Measurements from ENCODE around the gene SLC10A7.

- TF ChIP-seq, protein P1, sequence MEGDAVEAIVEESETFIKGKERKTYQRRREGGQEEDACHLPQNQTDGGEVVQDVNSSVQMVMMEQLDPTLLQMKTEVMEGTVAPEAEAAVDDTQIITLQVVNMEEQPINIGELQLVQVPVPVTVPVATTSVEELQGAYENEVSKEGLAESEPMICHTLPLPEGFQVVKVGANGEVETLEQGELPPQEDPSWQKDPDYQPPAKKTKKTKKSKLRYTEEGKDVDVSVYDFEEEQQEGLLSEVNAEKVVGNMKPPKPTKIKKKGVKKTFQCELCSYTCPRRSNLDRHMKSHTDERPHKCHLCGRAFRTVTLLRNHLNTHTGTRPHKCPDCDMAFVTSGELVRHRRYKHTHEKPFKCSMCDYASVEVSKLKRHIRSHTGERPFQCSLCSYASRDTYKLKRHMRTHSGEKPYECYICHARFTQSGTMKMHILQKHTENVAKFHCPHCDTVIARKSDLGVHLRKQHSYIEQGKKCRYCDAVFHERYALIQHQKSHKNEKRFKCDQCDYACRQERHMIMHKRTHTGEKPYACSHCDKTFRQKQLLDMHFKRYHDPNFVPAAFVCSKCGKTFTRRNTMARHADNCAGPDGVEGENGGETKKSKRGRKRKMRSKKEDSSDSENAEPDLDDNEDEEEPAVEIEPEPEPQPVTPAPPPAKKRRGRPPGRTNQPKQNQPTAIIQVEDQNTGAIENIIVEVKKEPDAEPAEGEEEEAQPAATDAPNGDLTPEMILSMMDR (IDR thresholded peaks at IDR 0.05; ENCODE audit: poor library complexity) = no peak
- TF ChIP-seq EZH2phosphoT487 (IDR thresholded peaks at IDR 0.05; ENCODE audit: low read depth, severe bottlenecking, unreplicated experiment) = no peak
These were observed 247.0 kb downstream of the SLC10A7 start for GRCh38 chr4:146274774-146275173.
